SIG-M5 (cell line): ENCODE results near the gene DGKD.
A peak's percentile ranks its signal among the peaks of the same experiment; 100 is the strongest.

ENCODE experiments used
- DNase-seq: peaks from one replicate; lab custom pipeline; 2025; lab: John Stamatoyannopoulos, UW

The DGKD gene

DNA sequence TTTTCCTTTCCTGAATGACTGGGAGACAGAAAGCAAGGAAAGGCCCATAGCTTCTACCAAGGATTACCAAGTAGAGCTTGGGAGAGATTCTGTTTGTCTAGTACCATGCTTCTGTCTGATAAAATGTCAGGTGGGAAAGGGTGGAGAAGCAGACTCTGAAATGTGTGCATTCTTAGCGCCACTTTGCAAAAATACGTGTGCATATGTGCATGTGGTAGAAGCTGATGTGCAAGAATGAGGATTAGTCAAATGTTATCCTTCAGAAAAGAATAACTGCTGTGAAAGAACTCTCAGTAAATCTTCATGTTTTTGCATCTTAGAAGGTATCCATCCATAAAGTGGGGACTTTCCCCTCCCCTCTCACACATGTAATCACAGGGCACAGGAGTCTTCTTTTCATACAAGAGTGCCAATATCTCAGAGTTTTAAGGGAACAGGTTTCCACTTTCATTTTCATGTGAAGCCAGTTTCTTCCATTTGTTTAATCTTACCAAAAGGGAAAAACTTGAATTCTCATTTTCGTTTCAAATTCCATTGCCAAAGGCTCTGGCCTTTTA, 15.4 kb upstream of the DGKD start:
- DNase-seq: no peak

DNA sequence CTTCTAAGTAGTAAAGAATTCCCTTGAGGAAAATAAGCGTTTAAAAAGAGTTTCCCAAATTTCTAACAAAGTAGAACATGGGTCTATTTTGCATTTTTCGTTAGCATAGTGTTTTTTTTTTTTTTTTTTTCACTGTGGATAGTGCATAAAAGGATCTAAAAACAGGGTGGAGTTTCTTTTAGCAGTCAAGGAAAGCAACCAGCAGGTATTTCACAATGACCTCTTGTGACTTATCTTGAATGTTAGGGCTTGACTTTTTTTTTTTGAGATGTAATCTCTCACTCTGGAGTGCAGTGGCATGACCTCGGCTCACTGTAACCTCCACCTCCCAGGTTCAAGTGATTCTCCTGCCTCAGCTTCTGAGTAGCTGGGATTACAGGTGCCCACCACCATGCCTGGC, 14.9 kb upstream of the DGKD start:
- DNase-seq: no peak

DNA sequence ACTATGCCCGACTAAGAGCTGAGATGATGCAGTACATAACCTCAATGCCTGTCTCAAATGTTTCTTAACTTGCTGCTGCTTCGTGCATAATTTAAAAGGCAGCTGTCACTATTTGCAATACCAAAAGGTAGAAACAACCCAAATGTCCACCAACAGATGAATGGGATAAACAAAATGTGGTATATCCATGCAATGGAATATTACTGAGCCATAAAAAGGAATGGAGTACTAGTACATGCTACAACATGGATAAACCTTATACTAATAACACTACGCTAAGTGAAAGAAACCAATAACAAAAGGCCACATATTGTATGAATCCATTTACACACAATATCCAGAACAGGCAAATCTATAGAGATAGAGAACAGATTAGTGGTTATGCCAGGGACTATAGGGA, 13.0 kb upstream of the DGKD start:
- DNase-seq: no peak

DNA sequence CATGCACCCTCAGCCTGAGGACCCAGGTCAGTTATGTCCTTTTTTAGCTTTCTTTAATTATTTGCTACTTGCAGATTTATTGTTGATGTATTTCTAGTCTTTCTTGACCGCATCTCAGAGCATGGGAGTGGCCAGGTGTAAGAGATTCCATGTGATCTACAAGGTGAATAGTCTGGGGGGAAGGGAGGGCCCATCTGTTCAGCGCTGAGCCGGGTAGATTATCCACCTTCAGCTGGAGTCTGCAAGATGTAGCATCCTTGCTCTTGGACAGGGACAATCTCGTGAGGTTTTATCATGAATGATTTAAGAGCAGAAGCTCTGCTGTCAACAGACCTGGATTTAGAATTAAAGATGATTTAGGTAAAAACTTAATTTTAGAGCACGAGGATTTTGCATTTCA, 12.0 kb upstream of the DGKD start:
- no peak for DNase-seq

DNA sequence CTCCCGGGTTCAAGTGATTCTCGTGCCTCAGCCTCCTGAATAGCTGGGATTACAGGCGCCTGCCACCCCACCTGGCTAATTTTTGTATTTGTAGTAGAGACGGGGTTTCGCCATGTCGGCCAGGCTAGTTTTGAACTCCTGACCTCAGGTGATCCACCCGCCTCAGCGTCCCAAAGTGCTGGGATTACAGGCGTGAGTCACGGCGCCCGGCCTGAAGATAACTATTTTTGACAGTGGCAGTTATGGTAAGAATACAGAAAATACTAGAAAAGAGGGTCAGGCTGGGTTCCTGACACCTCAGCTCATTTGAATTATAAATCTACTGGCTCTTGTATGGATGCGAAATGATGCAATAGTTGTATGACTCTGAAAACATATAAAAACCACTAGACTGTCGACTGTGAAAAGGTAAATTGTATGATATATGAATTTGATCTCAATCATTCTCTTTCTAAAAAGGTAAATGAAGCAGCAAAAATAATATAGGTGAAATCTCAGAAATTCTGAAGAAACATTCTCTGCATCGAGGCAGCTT, 11.1 kb upstream of the DGKD start:
- DNase-seq: no peak

DNA sequence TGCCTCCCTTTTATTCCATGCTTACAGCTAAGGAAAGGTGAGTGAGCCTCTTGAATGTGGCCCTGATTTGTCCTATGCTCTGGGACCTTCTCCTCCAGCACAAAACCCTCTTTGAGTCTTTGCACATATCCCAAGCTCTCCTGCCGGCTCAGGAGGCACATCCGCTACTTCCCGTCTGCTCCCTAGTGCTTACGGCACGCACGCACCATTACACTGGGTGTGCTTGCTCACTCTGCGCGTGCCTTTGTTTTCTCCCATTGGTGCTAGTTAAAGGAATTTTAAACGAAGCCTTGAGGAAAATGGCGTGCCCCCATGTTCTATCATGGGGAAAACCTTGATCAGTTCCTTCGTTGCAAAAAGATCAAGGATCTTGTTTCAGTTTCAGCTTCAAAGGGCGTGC, 7.9 kb upstream of the DGKD start:
- no peak for DNase-seq

DNA sequence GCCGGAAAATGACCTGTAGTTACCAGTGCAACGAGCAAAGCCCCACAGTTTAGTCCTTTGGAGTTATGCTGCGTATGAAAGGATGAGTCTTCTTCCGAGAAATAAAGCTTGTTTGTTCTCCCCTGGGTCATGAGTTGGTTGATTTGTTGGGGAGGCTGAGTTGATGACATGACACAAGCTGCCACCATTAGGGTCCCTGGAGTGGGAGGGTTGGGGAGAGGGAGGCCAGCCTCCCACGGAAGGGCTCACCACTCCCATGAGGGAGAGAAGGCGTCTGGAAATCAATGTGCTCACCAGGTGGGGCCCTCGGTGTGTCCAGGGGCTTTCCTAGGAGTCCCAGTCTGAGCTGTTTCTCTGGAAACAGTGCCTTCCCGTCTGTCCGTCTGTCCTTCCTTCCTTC, 7.4 kb upstream of the DGKD start:
- DNase-seq: no peak

DNA sequence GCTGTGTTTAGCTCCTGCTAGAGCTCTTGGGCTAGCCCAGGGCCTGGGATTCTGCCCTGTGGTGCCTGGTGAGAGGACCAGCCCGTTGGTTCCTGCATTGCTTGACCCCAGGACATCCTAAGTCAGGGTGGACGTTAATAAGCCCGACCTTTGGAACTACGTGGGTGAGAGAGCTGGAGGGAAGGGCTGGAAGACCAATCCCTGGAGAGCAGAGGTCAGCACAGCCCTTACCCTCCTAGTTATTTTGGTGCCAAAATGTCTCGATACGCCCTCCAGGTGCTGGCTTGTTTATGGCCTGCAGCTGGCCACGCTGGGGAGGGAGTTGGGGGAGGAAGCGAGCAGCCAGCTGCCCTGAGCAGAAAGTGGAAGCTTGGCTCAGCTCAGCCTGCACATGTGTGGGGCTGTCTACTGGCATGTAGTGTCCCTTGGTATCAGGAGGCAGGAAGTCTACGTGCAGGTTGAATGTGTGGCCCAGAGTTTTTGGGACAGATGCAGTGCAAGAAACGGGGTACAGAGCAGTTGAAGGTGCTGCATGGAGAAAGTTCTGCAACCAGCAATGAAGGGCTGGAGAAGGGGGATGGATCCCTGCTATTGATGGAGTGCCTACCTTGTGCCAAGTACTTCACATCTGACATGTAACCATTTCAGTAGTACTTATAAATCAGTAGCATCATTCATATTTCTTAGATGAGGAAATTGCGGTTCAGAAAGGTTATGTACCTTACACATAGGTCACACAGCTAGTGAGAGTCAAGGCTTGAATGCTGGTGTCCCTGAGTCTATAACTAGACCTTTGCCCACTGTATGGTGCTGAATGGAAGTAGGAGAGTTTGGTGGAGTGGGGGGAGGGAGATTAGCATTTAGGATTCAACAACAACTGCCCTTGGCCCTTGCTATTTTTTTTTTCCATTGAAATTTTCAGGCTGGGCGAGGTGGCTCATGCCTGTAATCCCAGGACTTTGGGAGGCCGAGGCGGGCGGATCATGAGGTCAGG, 5.0 kb upstream of the DGKD start:
- no peak for DNase-seq

DNA sequence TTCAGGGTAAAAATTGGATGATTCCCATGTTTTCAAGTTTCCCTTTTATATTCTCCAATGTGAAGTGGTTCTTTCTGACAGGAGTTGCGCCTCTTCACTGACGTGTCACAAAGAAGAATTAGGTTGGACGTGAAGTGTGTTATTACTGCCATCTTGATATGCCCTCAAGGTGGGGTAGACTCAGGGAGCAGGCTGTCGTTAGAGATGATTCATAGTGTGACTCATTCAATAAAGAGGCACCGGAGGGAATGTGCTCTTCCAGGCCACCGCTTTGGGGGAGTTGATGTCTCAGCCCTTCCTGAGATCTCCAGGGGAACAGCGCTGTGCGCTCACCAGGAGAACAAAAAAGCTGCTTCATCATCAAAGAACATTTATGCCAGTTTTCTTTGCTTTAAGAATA, 3.6 kb upstream of the DGKD start:
- DNase-seq: peak; percentile 78

DNA sequence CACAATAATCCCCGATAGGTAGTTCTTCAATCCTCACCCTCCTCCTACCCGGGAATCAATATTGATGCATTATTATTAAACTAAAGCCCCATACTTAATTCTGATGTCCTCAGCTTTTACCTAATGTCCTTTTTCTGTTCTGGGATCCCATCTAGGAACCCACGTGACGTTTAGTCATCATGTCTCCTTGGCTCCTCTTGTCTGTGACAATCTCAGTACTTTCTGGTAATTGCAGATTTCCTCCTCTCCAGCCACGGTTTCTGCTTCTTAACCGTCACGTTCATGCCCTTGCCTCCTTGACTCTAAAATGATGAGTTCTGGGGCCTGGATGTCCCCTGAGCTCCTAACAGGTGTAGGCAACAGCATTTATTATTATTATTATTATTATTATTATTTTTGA, 2.9 kb upstream of the DGKD start:
- DNase-seq: no peak

DNA sequence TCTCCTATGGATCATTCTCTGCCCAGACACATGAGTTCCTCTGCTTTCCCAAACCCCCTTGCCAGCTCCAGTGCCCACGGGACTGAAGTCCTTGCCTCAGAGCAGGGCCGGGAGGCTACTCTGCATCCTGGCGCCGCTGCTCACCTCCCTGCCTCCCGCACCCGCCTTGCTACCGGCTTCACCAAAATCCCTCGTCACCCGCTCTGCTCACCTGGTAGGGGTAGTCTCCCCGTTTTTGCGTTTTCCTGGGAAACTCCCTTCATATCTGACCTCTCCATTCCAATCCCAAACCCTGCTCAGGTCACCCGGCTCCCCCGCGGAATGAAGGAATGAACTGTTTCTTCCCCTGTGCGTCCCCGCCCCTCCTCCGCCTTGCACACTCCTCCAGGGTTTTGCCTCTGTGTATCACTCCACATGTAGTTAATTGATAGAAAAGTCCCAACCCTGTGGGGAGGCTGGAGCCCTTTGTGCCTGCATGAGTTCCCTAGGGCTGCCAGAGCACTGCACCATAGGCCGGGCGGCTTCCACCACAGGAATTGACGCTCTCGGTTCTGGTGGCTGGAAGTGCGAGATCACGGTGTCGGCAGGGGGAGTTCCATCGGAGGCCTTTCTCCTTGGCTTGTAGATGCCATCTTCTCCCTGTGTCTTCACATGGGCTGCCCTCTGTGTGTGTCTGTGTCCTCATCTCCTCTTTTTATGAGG, 2.0 kb upstream of the DGKD start:
- DNase-seq: no peak

DNA sequence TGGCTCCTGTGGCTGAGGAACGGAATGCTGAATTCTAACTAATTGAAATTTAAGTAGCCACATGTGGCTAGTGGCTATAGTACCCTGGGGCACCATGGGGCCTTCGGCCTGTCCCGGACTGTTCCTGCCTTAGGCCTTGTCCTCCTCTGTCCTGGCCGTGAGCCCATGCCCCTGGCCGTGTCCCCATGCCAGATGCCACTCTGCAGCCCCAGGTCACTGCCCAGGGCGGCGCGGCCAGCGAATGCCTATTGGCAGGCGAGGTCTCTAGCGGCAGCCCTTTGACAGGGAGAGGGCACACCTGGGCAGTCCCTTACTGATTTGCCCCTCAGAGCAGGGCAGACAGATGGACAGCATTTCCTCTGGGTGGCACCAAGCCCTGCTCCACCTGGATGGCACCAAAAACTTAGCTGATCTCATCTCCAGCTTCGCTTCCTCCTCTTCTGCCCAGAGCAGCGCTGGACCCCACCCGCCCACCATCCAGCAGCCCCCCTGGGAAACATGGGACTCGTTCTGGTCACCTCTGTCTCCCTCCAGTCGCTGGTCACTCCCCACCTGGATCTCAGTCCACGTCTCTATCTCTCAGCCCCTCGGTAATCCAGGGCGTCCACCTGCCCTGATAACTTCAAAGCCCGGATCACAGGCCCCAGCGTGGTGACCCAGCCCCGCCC, 1.1 kb upstream of the DGKD start:
- no peak for DNase-seq

DNA sequence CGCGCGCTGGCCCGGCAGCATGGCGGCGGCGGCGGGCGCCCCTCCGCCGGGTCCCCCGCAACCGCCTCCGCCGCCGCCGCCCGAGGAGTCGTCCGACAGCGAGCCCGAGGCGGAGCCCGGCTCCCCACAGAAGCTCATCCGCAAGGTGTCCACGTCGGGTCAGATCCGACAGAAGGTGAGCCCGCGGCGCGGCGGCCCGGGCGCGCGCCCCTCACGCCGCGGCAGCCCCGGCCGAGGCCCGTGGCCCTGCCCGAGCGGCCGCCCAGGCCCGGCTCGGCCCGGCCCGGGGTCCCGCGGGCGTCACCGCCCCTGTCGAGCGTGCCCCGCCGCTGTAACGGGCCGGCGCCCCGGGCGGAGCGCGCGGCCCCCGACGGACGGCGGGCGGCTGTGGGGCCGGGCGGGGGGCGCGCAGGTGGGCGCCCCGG, 218 bp downstream of the DGKD start:
- DNase-seq: no peak

DNA sequence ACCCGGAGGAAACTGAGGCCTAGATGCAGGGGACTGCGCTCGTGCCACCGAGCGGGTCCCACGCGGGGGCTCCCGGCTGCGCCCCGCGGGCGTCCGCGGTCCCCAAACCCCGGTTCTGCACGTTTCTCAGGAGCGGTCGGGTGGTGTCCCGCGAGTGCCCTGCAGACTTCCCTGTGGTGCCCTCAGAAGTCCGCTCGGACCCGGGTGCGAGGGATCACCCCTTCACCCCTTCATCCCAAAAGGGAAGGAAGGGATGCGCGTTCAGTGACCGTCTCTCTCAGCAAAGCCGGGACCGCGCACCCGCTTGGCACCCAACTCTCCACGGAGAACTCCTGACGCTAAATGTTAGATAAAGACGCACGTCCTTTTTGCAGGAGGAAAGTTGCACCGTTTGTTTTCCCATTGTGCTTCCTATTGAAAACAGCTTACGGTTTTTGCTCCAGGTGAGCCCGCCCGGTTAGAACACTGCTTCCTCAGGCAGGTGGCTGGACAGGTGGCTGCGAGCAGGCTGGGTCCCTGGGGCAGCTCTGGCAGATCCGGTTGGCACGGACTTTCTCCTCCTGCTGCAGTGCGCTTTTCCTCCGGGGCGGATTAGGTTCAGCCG, 779 bp downstream of the DGKD start:
- DNase-seq: no peak

DNA sequence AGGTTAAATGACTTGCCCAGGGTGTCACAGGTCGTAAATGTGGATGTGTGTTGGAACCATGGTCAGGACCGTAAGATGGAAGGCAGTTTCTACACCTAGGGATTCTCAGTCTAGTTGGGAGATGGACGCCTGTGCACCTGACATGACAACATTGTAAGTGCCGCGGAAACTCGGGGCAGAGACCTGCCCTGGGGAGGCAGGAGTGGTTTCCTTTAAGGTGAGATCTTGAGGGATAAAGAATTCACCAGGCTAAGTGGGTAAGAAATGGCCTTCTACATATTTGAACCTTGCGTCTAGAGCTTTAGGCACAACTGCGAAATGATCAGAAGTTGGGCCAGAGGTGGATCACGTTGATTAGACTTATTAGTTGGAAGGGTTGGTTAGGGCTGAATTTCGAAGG, 1.6 kb downstream of the DGKD start:
- no peak for DNase-seq

DNA sequence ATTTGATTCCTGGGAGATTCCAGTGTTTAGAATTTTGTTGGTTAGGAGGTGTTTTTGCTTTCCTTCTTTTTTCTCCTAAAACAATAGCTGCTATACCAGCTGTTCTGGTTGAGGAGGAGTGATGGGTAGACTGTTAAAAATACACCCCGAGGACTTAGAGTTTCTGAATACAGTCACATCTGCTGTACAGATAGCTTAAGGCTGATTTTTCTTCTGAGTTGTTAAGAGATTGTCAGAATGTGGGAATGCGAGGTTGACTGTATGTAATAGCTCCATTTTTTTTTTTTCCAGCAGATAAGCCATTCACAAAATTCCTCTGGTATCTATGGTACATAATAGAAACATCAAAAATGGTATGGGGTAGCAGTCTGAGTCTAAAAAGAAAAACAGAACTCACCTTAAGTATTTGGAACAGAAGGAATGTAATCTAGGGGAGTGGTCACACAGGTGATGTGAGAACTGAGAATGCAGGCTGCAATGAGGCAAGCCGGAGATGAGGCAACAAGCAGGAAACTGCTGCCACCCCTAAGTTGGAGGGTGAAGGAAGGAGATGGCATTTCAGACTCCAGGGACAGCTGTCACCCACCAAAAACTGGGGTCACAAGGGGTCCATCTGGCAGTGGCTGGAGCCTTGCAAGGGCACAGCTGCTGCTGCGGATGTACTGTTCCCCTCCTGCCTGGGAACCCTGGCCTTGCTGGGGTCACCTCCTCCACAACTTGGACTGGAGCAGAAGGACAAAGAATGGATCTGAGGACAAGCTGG, 2.4 kb downstream of the DGKD start:
- no peak for DNase-seq

DNA sequence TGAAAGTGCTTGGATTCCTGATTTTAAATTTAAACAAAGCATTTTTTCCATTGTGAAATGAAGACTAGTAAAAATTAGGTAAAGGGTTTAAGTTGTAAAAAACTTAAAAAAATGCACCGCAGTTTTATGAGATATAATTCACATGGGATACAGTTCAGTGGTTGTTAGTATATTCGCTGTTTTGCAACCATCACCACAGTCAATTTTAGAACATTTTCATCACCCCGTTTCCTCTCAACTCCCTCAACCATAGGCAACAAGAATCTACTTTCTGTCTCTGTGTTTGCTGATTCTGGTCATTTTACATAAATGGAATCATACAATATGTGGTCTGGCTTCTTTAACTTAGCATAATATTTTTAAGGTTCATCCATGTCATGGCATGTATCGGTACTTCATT, 4.0 kb downstream of the DGKD start:
- DNase-seq: peak; percentile 35

DNA sequence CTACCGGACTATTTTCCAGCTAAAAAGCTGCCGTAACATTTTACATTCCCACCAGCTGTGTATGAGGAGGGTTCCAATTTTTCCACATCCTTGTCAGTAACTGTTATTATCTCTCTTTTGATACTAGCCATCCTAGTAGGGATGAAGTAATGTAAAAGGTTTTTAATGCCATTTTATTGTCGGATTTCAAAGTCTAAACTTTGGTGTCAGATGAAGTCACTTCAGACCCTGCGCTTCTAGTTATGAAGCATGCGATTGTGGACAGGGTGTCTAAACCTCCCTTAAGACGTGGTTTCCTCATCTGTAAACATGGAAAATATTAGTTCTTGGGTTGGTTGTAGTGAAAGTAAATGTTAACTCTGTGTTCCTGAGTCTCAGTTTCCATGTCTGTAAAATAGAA, 4.7 kb downstream of the DGKD start:
- DNase-seq: no peak

DNA sequence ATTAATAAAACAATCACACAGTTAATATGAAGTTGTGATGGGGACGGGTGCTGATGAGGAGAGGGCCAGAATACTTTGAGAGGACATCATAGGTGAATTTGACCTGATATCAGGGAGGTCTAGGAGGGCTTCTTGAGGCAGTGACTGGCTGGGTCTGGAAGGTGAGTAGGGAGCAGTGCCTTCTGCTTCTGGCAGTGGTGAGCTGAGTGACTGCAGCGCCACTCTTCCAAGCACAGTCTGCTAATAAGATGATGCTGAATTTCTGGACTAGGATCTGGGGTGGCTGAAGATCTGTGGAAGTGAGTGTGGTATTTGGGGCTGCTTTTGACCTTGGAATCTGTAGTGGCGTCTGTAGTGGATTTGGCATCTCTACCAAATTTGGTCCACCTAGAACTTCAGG, 5.5 kb downstream of the DGKD start:
- DNase-seq: no peak

DNA sequence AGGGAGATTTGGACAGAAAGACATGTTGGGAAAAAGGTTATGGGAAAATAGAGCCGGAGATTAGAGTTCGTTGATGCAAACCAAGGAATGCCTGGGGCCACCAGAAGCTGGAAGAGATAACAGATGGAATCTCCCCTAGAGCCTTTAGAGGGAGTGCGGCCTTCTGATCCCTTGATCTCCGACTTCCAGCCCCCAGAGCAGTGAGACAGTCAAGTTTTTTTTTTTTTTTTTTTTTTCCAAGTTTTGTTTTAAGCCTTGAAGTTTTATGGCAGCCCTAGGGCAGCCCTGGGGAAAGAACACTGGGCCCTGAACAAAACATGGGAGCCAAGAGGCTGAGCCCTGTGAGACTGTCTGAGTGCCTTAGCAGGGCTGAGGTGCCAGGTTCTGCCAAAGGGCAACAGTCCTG, 6.5 kb downstream of the DGKD start:
- no peak for DNase-seq

DNA sequence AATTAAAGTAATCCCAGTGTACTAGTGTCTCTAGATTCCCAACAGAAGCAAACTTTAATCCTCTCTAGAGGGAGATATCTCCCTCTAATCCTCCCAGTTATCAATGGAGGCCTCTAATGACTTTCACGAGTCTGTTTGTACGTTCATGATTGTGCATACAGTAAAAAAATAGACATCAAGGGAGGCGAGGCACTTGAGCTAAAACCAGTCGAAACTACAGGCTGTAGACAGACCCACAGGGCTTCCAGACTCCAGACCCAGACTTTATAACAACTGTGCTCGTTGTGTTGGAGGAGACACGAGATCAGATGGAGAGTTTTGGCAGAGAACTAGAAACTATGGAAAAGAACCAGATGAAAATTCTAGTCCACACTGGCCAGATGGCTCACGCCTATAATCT, 7.0 kb downstream of the DGKD start:
- no peak for DNase-seq
